ENCODE data around the gene PLAAT4. TPM values are rescaled to one million over a fixed set of nuclear protein-coding genes. Genes with fewer than 3 reads are reported as not detected.

The PLAAT4 gene
- total RNA-seq, 1 donor from 2014 or later, result not detected

- Mint-ChIP-seq H3K27ac (ENCODE audit: unreplicated experiment) (no peak overlapping the region), H3K4me3 (ENCODE audit: unreplicated experiment) (no peak overlapping the region), H3K36me3 (ENCODE audit: unreplicated experiment) (peaks cover 23% of the 10 kb centered on the region)
Measured at GRCh38 chr11:63583357-63583677, 46.7 kb downstream of the PLAAT4 start.

GRCh38 chr11:63586451-63587166 is 50.0 kb downstream of the PLAAT4 start:
- Mint-ChIP-seq H3K4me3 (ENCODE audit: unreplicated experiment) (no peak overlapping the region), H3K27me3 (ENCODE audit: unreplicated experiment) (no peaks in the 10 kb centered on the region), H3K4me1 (ENCODE audit: low read depth, unreplicated experiment) (no peaks in the 10 kb centered on the region), H3K9me3 (ENCODE audit: unreplicated experiment) (peaks cover 4% of the 10 kb centered on the region), H3K36me3 (ENCODE audit: unreplicated experiment) (peaks cover 10% of the 10 kb centered on the region), H3K27ac (ENCODE audit: unreplicated experiment) (no peak overlapping the region)
- DNase-seq, result no peak
- TF ChIP-seq CTCF (IDR thresholded peaks at IDR 0.05; ENCODE audit: partially characterized antibody, unreplicated experiment), result no peak

More at GRCh38 chr11:63583357-63583677, 46.7 kb downstream of the PLAAT4 start:
- TF ChIP-seq CTCF (IDR thresholded peaks at IDR 0.05; ENCODE audit: partially characterized antibody, unreplicated experiment), result no peak
- DNase-seq, result no peak
- H3K9me3 Mint-ChIP-seq (ENCODE audit: unreplicated experiment), result peaks cover 6% of the 10 kb centered on the region
- H3K4me1 Mint-ChIP-seq (ENCODE audit: low read depth, unreplicated experiment), result no peaks in the 10 kb centered on the region
- no peaks in the 10 kb centered on the region for H3K27me3 Mint-ChIP-seq (ENCODE audit: unreplicated experiment)

GRCh38 chr11:63589000-63589399 is 52.4 kb downstream of the PLAAT4 start:
- TF ChIP-seq CTCF (IDR thresholded peaks at IDR 0.05; ENCODE audit: partially characterized antibody, unreplicated experiment), result no peak
- peaks cover 1% of the 10 kb centered on the region for H3K9me3 Mint-ChIP-seq (ENCODE audit: unreplicated experiment)
- no peaks in the 10 kb centered on the region for H3K27me3 Mint-ChIP-seq (ENCODE audit: unreplicated experiment)
- H3K27ac Mint-ChIP-seq (ENCODE audit: unreplicated experiment), result no peak overlapping the region
- H3K4me1 Mint-ChIP-seq (ENCODE audit: low read depth, unreplicated experiment), result no peaks in the 10 kb centered on the region
- no peak overlapping the region for H3K4me3 Mint-ChIP-seq (ENCODE audit: unreplicated experiment)
- peaks cover 3% of the 10 kb centered on the region for H3K36me3 Mint-ChIP-seq (ENCODE audit: unreplicated experiment)
- DNase-seq, result no peak

GRCh38 chr11:63590024-63590788 is 53.6 kb downstream of the PLAAT4 start:
- Mint-ChIP-seq H3K4me3 (ENCODE audit: unreplicated experiment) (no peak overlapping the region), H3K27ac (ENCODE audit: unreplicated experiment) (no peak overlapping the region), H3K36me3 (ENCODE audit: unreplicated experiment) (peaks cover 3% of the 10 kb centered on the region), H3K9me3 (ENCODE audit: unreplicated experiment) (peaks cover 1% of the 10 kb centered on the region), H3K4me1 (ENCODE audit: low read depth, unreplicated experiment) (no peaks in the 10 kb centered on the region), H3K27me3 (ENCODE audit: unreplicated experiment) (no peaks in the 10 kb centered on the region)
- TF ChIP-seq CTCF (IDR thresholded peaks at IDR 0.05; ENCODE audit: partially characterized antibody, unreplicated experiment), result no peak
- DNase-seq, result no peak

GRCh38 chr11:63592975-63593395 is 56.4 kb downstream of the PLAAT4 start:
- Mint-ChIP-seq H3K27ac (ENCODE audit: unreplicated experiment) (peak overlapping the region; percentile 71), H3K36me3 (ENCODE audit: unreplicated experiment) (peaks cover 9% of the 10 kb centered on the region), H3K4me3 (ENCODE audit: unreplicated experiment) (no peak overlapping the region), H3K27me3 (ENCODE audit: unreplicated experiment) (no peaks in the 10 kb centered on the region), H3K9me3 (ENCODE audit: unreplicated experiment) (peaks cover 1% of the 10 kb centered on the region), H3K4me1 (ENCODE audit: low read depth, unreplicated experiment) (no peaks in the 10 kb centered on the region)
- DNase-seq, result peak; percentile 40
- peak; percentile 34 for TF ChIP-seq CTCF (IDR thresholded peaks at IDR 0.05; ENCODE audit: partially characterized antibody, unreplicated experiment)

Measured in glutamatergic neuron (in vitro differentiated cells).